Activated CD8-positive, alpha-beta memory T cell treated with anti-CD3 and anti-CD28 coated beads, Interleukin-2, amount 10 ng/mL, durations not matched to agents 7 days and 5 days (primary cell): ENCODE results near the gene KAT7. TPM values are rescaled to one million over a fixed set of nuclear protein-coding genes. Genes with fewer than 3 reads are reported as not detected.
A peak's percentile ranks its signal among the peaks of the same experiment; 100 is the strongest.

Experiments used
- ATAC-seq: fragments of 150-1000 bp; cut with Tn5 transposase; one replicate; pipeline ENCODE4 v1.10.0; 2021; ENCODE audit warnings: moderate library complexity
- CTCF ChIA-PET: fragments of 350-600 bp; sonication (Branson Sonifier 250); formaldehyde crosslinking; loops from one replicate; lab custom pipeline; 2021; ENCODE audit warnings: antibody characterized with exemption; lab: Charles Lee
- DNase-seq: peaks from one replicate; pipeline ENCODE4 v3.0.0-alpha.2; 2020
- H3K27ac Mint-ChIP-seq: one replicate; pipeline ENCODE4 v1.8.0; 2021; ENCODE audit warnings: mild to moderate bottlenecking, mixed read lengths
- H3K27me3 Mint-ChIP-seq: one replicate; pipeline ENCODE4 v1.8.0; 2021; ENCODE audit warnings: mixed read lengths
- H3K36me3 Mint-ChIP-seq: one replicate; pipeline ENCODE4 v1.8.0; 2021; ENCODE audit warnings: mild to moderate bottlenecking, mixed read lengths
- H3K4me1 Mint-ChIP-seq: one replicate; pipeline ENCODE4 v1.8.0; 2021; ENCODE audit warnings: mixed read lengths
- H3K4me3 Mint-ChIP-seq: one replicate; pipeline ENCODE4 v1.8.0; 2021; ENCODE audit warnings: mild to moderate bottlenecking, moderate library complexity, mixed read lengths
- H3K9me3 Mint-ChIP-seq: one replicate; pipeline ENCODE4 v1.8.0; 2022; ENCODE audit warnings: low read depth, mixed read lengths
- total RNA-seq, 2 experiments: library from RNA; stranded (reverse); gene quantifications; one replicate each; pipeline ENCODE4 v1.2.3, GENCODE V29; 2021

Gene KAT7
- total RNA-seq, 2 experiments from 2014 or later, result 76.9 to 80.6 TPM

GRCh38 chr17:49789243-49789578 is 730 bp downstream of the KAT7 start:
- Mint-ChIP-seq H3K4me3 (peak overlapping the region; percentile 91), H3K27me3 (no peaks in the 10 kb centered on the region), H3K4me1 (peaks cover 58% of the 10 kb centered on the region), H3K36me3 (peaks cover 36% of the 10 kb centered on the region), H3K9me3 (no peaks in the 10 kb centered on the region), H3K27ac (peak overlapping the region; percentile 97)
- DNase-seq (no peak), ATAC-seq (no peak)
- CTCF ChIA-PET, result interaction anchor here (1.1 to 5.3 kb wide), 4 partner anchors 10 to 232 kb away, joined by 4 to 31 read pairs (median 8); partner anchors contain the start of gene SLC35B1

- Mint-ChIP-seq H3K9me3 (no peaks in the 10 kb centered on the region), H3K36me3 (peaks cover 63% of the 10 kb centered on the region), H3K27ac (no peak overlapping the region), H3K27me3 (no peaks in the 10 kb centered on the region), H3K4me1 (peaks cover 75% of the 10 kb centered on the region), H3K4me3 (no peak overlapping the region)
- CTCF ChIA-PET, result interaction anchor here (1.6 kb wide), 1 partner anchor 236 kb away, joined by 4 read pairs; no protein-coding TSS in a partner anchor
- no peak for DNase-seq
- ATAC-seq, result no peak
Measured at GRCh38 chr17:49793309-49793708, 4.8 kb downstream of the KAT7 start.

- H3K4me3 Mint-ChIP-seq, result peak overlapping the region; percentile 44
- peaks cover 72% of the 10 kb centered on the region for H3K36me3 Mint-ChIP-seq
- no peaks in the 10 kb centered on the region for H3K27me3 Mint-ChIP-seq
- ATAC-seq (peak; percentile 65), DNase-seq (no peak)
- H3K4me1 Mint-ChIP-seq, result peaks cover 69% of the 10 kb centered on the region
- peak overlapping the region; percentile 70 for H3K27ac Mint-ChIP-seq
- CTCF ChIA-PET, result interaction anchor here (0.8 to 1.6 kb wide), 5 partner anchors 9 to 427 kb away, joined by 3 to 4 read pairs (median 3); no protein-coding TSS in a partner anchor
- no peaks in the 10 kb centered on the region for H3K9me3 Mint-ChIP-seq
Measured at GRCh38 chr17:49795372-49795771, 6.9 kb downstream of the KAT7 start.

GRCh38 chr17:49798182-49798581 is 9.7 kb downstream of the KAT7 start:
- Mint-ChIP-seq H3K4me1 (peaks cover 47% of the 10 kb centered on the region), H3K27me3 (no peaks in the 10 kb centered on the region), H3K9me3 (no peaks in the 10 kb centered on the region), H3K4me3 (no peak overlapping the region), H3K27ac (peak overlapping the region; percentile 9), H3K36me3 (peaks cover 59% of the 10 kb centered on the region)
- CTCF ChIA-PET, result interaction anchor here (1.3 to 1.6 kb wide), 4 partner anchors 199 to 240 kb away, joined by 3 to 5 read pairs (median 4); no protein-coding TSS in a partner anchor
- DNase-seq (no peak), ATAC-seq (no peak)

GRCh38 chr17:49798738-49799137 is 10.3 kb downstream of the KAT7 start:
- DNase-seq, result no peak
- Mint-ChIP-seq H3K4me1 (peaks cover 44% of the 10 kb centered on the region), H3K36me3 (peaks cover 56% of the 10 kb centered on the region), H3K27me3 (no peaks in the 10 kb centered on the region), H3K27ac (peak overlapping the region; percentile 51), H3K4me3 (no peak overlapping the region), H3K9me3 (no peaks in the 10 kb centered on the region)
- CTCF ChIA-PET, result interaction anchor here (1.3 to 1.6 kb wide), 2 partner anchors 229 to 231 kb away, joined by 3 to 5 read pairs; no protein-coding TSS in a partner anchor
- no peak for ATAC-seq

- H3K4me3 Mint-ChIP-seq, result no peak overlapping the region
- CTCF ChIA-PET, result no interaction called here
- H3K9me3 Mint-ChIP-seq, result no peaks in the 10 kb centered on the region
- no peak overlapping the region for H3K27ac Mint-ChIP-seq
- ATAC-seq (no peak), DNase-seq (no peak)
- peaks cover 54% of the 10 kb centered on the region for H3K36me3 Mint-ChIP-seq
- H3K27me3 Mint-ChIP-seq, result no peaks in the 10 kb centered on the region
- H3K4me1 Mint-ChIP-seq, result peaks cover 4% of the 10 kb centered on the region
Measured at GRCh38 chr17:49809056-49809455, 20.6 kb downstream of the KAT7 start.

- H3K27ac Mint-ChIP-seq, result peak overlapping the region; percentile 28
- CTCF ChIA-PET, result interaction anchor here (3.8 kb wide), 1 partner anchor 182 kb away, joined by 15 read pairs; no protein-coding TSS in a partner anchor
- peaks cover 40% of the 10 kb centered on the region for H3K4me1 Mint-ChIP-seq
- H3K36me3 Mint-ChIP-seq, result peaks cover 45% of the 10 kb centered on the region
- ATAC-seq (no peak), DNase-seq (no peak)
- H3K9me3 Mint-ChIP-seq, result no peaks in the 10 kb centered on the region
- no peak overlapping the region for H3K4me3 Mint-ChIP-seq
- H3K27me3 Mint-ChIP-seq, result no peaks in the 10 kb centered on the region
Measured at GRCh38 chr17:49814781-49815529, 26.5 kb downstream of the KAT7 start.

GRCh38 chr17:49815761-49816281 is 27.3 kb downstream of the KAT7 start:
- H3K27ac Mint-ChIP-seq, result peak overlapping the region; percentile 58
- no peak overlapping the region for H3K4me3 Mint-ChIP-seq
- no peaks in the 10 kb centered on the region for H3K27me3 Mint-ChIP-seq
- DNase-seq (no peak), ATAC-seq (no peak)
- peaks cover 44% of the 10 kb centered on the region for H3K36me3 Mint-ChIP-seq
- H3K9me3 Mint-ChIP-seq, result no peaks in the 10 kb centered on the region
- peaks cover 41% of the 10 kb centered on the region for H3K4me1 Mint-ChIP-seq
- CTCF ChIA-PET, result interaction anchor here (3.8 kb wide), 1 partner anchor 182 kb away, joined by 15 read pairs; no protein-coding TSS in a partner anchor

- Mint-ChIP-seq H3K4me1 (peaks cover 42% of the 10 kb centered on the region), H3K27me3 (no peaks in the 10 kb centered on the region), H3K9me3 (no peaks in the 10 kb centered on the region), H3K36me3 (peaks cover 47% of the 10 kb centered on the region), H3K27ac (peak overlapping the region; percentile 87), H3K4me3 (peak overlapping the region; percentile 17)
- ATAC-seq, result peak; percentile 99
- peak; percentile 78 for DNase-seq
- CTCF ChIA-PET, result interaction anchor here (0.6 to 3.8 kb wide), 6 partner anchors 18 to 276 kb away, joined by 3 to 15 read pairs (median 3); partner anchors contain the start of gene SLC35B1
Measured at GRCh38 chr17:49817993-49818392, 29.5 kb downstream of the KAT7 start.

GRCh38 chr17:49819138-49819537 is 30.7 kb downstream of the KAT7 start:
- CTCF ChIA-PET, result no interaction called here

GRCh38 chr17:49819651-49820050 is 31.2 kb downstream of the KAT7 start:
- DNase-seq (no peak), ATAC-seq (no peak)
- Mint-ChIP-seq H3K9me3 (no peaks in the 10 kb centered on the region), H3K4me1 (peaks cover 37% of the 10 kb centered on the region), H3K36me3 (peaks cover 48% of the 10 kb centered on the region), H3K27me3 (no peaks in the 10 kb centered on the region), H3K27ac (no peak overlapping the region), H3K4me3 (no peak overlapping the region)
- CTCF ChIA-PET, result interaction anchor here (0.5 to 0.7 kb wide), 2 partner anchors 12 to 105 kb away, joined by 3 read pairs; no protein-coding TSS in a partner anchor

More at GRCh38 chr17:49819138-49819537, 30.7 kb downstream of the KAT7 start:
- peaks cover 38% of the 10 kb centered on the region for H3K4me1 Mint-ChIP-seq
- H3K4me3 Mint-ChIP-seq, result no peak overlapping the region
- ATAC-seq, result no peak
- no peaks in the 10 kb centered on the region for H3K27me3 Mint-ChIP-seq
- H3K27ac Mint-ChIP-seq, result peak overlapping the region; percentile 50
- no peak for DNase-seq
- no peaks in the 10 kb centered on the region for H3K9me3 Mint-ChIP-seq
- H3K36me3 Mint-ChIP-seq, result peaks cover 49% of the 10 kb centered on the region

- H3K4me3 Mint-ChIP-seq, result no peak overlapping the region
- no peak for DNase-seq
- H3K27me3 Mint-ChIP-seq, result no peaks in the 10 kb centered on the region
- H3K4me1 Mint-ChIP-seq, result peaks cover 35% of the 10 kb centered on the region
- peak overlapping the region; percentile 59 for H3K27ac Mint-ChIP-seq
- H3K9me3 Mint-ChIP-seq, result no peaks in the 10 kb centered on the region
- CTCF ChIA-PET, result interaction anchor here (0.9 kb wide), 1 partner anchor 244 kb away, joined by 4 read pairs; no protein-coding TSS in a partner anchor
- no peak for ATAC-seq
- peaks cover 53% of the 10 kb centered on the region for H3K36me3 Mint-ChIP-seq
Measured at GRCh38 chr17:49820773-49821172, 32.3 kb downstream of the KAT7 start.

- Mint-ChIP-seq H3K4me3 (no peak overlapping the region), H3K36me3 (peaks cover 60% of the 10 kb centered on the region), H3K9me3 (no peaks in the 10 kb centered on the region), H3K4me1 (peaks cover 31% of the 10 kb centered on the region), H3K27ac (no peak overlapping the region), H3K27me3 (no peaks in the 10 kb centered on the region)
- CTCF ChIA-PET, result interaction anchor here (0.9 to 1.4 kb wide), 3 partner anchors 175 to 245 kb away, joined by 3 to 6 read pairs (median 4); no protein-coding TSS in a partner anchor
- DNase-seq, result no peak
- no peak for ATAC-seq
Measured at GRCh38 chr17:49821466-49821865, 33.0 kb downstream of the KAT7 start.
